Uterus (tissue), 4 donors: ENCODE results near the gene GAREM1. TPM values are rescaled to one million over a fixed set of nuclear protein-coding genes. Genes with fewer than 3 reads are reported as not detected.

ENCODE experiments used
- DNase-seq, 2 donors: peaks; one replicate each; pipeline ENCODE4 v3.0.0-alpha.2; 2019 to 2020
- H3K27ac ChIP-seq, 2 donors: fragments of 200-600 bp; sonication (generic); 1 replicate in 1 of 2; 2 replicates in 1 of 2; pipeline ENCODE4 v1.5.1; 2016 to 2018
- H3K27me3 ChIP-seq, 2 donors: fragments of 200-600 bp; sonication (generic); one replicate each; pipeline ENCODE4 v1.5.1; 2018 to 2019; ENCODE audit warnings: control low read depth in 1 of 2
- H3K36me3 ChIP-seq, 2 donors: fragments of 200-600 bp; sonication (generic); one replicate each; pipeline ENCODE4 v1.5.1; 2019; ENCODE audit warnings: control low read depth in 1 of 2
- H3K4me1 ChIP-seq, 2 donors: fragments of 200-600 bp; sonication (generic); one replicate each; pipeline ENCODE4 v1.5.1; 2018 to 2019; ENCODE audit warnings: control low read depth in 1 of 2
- H3K4me3 ChIP-seq, 2 donors: fragments of 200-600 bp; sonication (generic); 1 replicate in 1 of 2; 2 replicates in 1 of 2; pipeline ENCODE4 v1.5.1; 2018 to 2019; ENCODE audit warnings: mild to moderate bottlenecking in 1 of 2
- H3K9me3 ChIP-seq, 2 donors: fragments of 200-600 bp; sonication (generic); one replicate each; pipeline ENCODE4 v1.5.1; 2019; ENCODE audit warnings: control low read depth in 1 of 2
- POLR2A ChIP-seq, 2 donors: fragments of 450-650 bp; IDR thresholded peaks; one replicate each; pipeline ENCODE4 v1.6.1; 2016; ENCODE audit warnings: antibody characterized with exemption in 2 of 2, mild to moderate bottlenecking in 1 of 2, moderate library complexity in 1 of 2
- intact Hi-C: fragments of 100-400 bp; cut with DNase I; formaldehyde crosslinking; loops from one replicate; pipeline ENCODE4 v1.15.1; 2023; ENCODE audit warnings: low total_unique reads
- total RNA-seq, 4 donors: library from RNA; depleted of rRNA in 3 of 4; stranded (reverse); fragments of >200 nt in 3 of 4; gene quantifications; one replicate each; pipeline versions ENCODE4 v1.1.0 to v1.2.4, GENCODE V29; 2014 to 2023
- TF ChIP-seq, protein P1 (sequence below), 4 experiments: fragments of 200-600 bp in 2 of 4; fragments of 450-650 bp in 2 of 4; sonication (generic) in 2 of 4; IDR thresholded peaks; one replicate each; pipeline ENCODE4 v1.5.1; 2016 to 2019; ENCODE audit warnings: antibody characterized with exemption in 4 of 4, mild to moderate bottlenecking in 2 of 4, moderate library complexity in 1 of 4
- donor health status: DM: yes; HTN: yes; CAD: no.

GAREM1 gene
- total RNA-seq, 4 donors from 2014 or later, result 1.5 to 12.0 (median 5.9) TPM

GRCh38 chr18:32249147-32249929, 221.3 kb downstream of the GAREM1 start:
- no peak for TF ChIP-seq POLR2A (IDR thresholded peaks at IDR 0.05)
- TF ChIP-seq, protein P1, sequence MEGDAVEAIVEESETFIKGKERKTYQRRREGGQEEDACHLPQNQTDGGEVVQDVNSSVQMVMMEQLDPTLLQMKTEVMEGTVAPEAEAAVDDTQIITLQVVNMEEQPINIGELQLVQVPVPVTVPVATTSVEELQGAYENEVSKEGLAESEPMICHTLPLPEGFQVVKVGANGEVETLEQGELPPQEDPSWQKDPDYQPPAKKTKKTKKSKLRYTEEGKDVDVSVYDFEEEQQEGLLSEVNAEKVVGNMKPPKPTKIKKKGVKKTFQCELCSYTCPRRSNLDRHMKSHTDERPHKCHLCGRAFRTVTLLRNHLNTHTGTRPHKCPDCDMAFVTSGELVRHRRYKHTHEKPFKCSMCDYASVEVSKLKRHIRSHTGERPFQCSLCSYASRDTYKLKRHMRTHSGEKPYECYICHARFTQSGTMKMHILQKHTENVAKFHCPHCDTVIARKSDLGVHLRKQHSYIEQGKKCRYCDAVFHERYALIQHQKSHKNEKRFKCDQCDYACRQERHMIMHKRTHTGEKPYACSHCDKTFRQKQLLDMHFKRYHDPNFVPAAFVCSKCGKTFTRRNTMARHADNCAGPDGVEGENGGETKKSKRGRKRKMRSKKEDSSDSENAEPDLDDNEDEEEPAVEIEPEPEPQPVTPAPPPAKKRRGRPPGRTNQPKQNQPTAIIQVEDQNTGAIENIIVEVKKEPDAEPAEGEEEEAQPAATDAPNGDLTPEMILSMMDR (IDR thresholded peaks at IDR 0.05), result no peak
- no peaks in the 10 kb centered on the region for H3K4me1 ChIP-seq
- no peak overlapping the region for H3K27ac ChIP-seq
- H3K4me3 ChIP-seq, result no peak overlapping the region
- peaks cover 0 to 4% of the 10 kb centered on the region in 2 donors for H3K27me3 ChIP-seq
- H3K36me3 ChIP-seq, result no peaks in the 10 kb centered on the region
- intact Hi-C loops, result no loop called here
- DNase-seq, result no peak
- H3K9me3 ChIP-seq, result no peaks in the 10 kb centered on the region

DNA sequence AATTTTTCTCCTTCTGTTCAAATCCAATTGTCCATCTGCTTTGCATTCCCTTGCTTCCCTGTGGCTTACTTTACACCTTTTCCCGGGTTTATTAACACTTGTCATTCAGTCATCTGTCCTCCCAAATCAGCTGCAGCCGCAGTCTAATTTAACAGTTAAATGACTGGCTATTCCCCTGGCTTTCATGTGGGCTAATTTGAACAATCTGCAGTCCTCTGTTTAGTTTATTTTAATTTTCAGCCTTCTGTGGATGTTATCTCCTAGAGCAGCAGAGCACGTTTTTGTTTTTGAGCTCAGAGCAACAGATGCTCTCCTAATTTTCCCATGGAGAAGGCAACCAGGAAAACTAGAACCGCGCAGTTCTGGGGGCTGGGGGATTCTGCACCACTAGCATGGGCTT, 225.8 kb downstream of the GAREM1 start:
- Histone ChIP-seq H3K27me3 (peaks cover 0 to 3% of the 10 kb centered on the region in 2 donors), H3K36me3 (no peaks in the 10 kb centered on the region), H3K4me1 (no peaks in the 10 kb centered on the region), H3K4me3 (no peak overlapping the region), H3K9me3 (no peaks in the 10 kb centered on the region), H3K27ac (no peak overlapping the region)
- TF ChIP-seq, protein P1 (IDR thresholded peaks at IDR 0.05), result no peak
- DNase-seq, result no peak
- intact Hi-C loops, result no loop called here

DNA sequence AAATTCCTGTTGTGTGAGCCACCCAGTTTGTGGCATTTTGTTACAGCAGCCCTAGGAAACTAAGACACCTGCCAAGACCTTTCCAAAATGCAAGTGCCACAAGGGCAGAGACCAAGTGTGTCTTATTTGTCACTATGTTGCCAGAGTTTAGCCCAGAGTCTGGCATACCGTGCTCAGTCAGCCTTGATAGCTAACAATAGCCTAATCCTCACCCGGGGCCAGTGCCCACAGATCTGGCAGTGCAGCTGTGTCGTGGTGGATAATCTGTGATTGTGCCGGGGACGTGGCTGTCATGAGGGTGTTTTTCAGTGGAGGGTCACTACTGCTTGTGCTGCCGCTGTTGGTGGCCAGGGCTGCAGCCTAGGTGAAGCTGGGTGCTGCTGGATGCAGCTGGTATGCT, 227.3 kb downstream of the GAREM1 start:
- DNase-seq, result no peak
- H3K27ac ChIP-seq, result no peak overlapping the region
- no peak for TF ChIP-seq POLR2A (IDR thresholded peaks at IDR 0.05)
- TF ChIP-seq, protein P1 (IDR thresholded peaks at IDR 0.05), result no peak
- no peaks in the 10 kb centered on the region for H3K4me1 ChIP-seq
- H3K9me3 ChIP-seq, result no peaks in the 10 kb centered on the region
- intact Hi-C loops, result no loop called here
- no peaks in the 10 kb centered on the region for H3K27me3 ChIP-seq
- no peaks in the 10 kb centered on the region for H3K36me3 ChIP-seq
- no peak overlapping the region for H3K4me3 ChIP-seq

DNA sequence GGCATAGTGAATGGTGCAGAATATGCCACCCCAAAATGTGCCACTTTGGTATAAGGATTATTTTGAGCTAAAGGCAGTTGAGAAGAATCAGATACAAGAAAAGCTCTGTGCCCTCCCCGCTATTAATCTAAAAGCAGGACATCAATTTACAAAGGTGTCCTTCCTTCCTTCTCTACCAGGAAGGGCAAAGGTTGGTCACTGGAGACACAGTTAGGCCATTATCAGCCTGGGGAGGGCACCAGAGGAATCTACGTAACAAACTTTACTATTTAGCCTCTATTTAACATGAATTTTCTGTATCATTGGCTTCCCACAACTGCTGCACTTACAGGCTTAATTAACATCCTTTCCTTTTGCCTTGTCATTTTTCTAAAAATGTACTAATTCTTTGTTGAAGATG, 228.3 kb downstream of the GAREM1 start:
- Histone ChIP-seq H3K9me3 (no peaks in the 10 kb centered on the region), H3K4me1 (no peaks in the 10 kb centered on the region), H3K27ac (no peak overlapping the region), H3K4me3 (no peak overlapping the region), H3K36me3 (no peaks in the 10 kb centered on the region), H3K27me3 (no peaks in the 10 kb centered on the region)
- TF ChIP-seq POLR2A (IDR thresholded peaks at IDR 0.05), result no peak
- TF ChIP-seq, protein P1 (IDR thresholded peaks at IDR 0.05), result no peak
- intact Hi-C loops, result no loop called here
- no peak for DNase-seq

- DNase-seq, result no peak
- Histone ChIP-seq H3K27ac (no peak overlapping the region), H3K9me3 (no peaks in the 10 kb centered on the region), H3K36me3 (no peaks in the 10 kb centered on the region), H3K27me3 (no peaks in the 10 kb centered on the region), H3K4me3 (no peak overlapping the region), H3K4me1 (no peaks in the 10 kb centered on the region)
- intact Hi-C loops, result no loop called here
- TF ChIP-seq, protein P1 (IDR thresholded peaks at IDR 0.05), result no peak
- no peak for TF ChIP-seq POLR2A (IDR thresholded peaks at IDR 0.05)
These were observed 231.9 kb downstream of the GAREM1 start for GRCh38 chr18:32238635-32239268.
